CD4-positive, alpha-beta T cell treated with Interferon gamma for 1 hour (primary cell): Measurements from ENCODE around the gene CATSPERB.
"Not testable (repeated sequence)": the region's sequence is repeated elsewhere in the genome, so short reads cannot be mapped to it uniquely, and the experiment has no call there.

Experiments
- DNase-seq: peaks from one replicate; pipeline ENCODE4 v3.0.0-alpha.2; 2020

CATSPERB gene

GRCh38 chr14:91731986-91732385, at the start of gene CATSPERB:
TSS of gene CATSPERB (minus strand) at chr14:91732086. CDS start at chr14:91729479, 2,607 bp downstream.
- DNase-seq = no peak

- DNase-seq = no peak
These were observed 48.6 kb upstream of the CATSPERB start for GRCh38 chr14:91780452-91780851.

- DNase-seq = no peak
These were observed 46.3 kb upstream of the CATSPERB start for GRCh38 chr14:91778217-91778616.

- no peak for DNase-seq
These were observed 42.5 kb upstream of the CATSPERB start for GRCh38 chr14:91774140-91775096.

GRCh38 chr14:91770185-91770584, 38.3 kb upstream of the CATSPERB start:
- DNase-seq = no peak

- DNase-seq = no peak
These were observed 23.8 kb upstream of the CATSPERB start for GRCh38 chr14:91755570-91756295.

- no peak for DNase-seq
These were observed 22.9 kb upstream of the CATSPERB start for GRCh38 chr14:91754819-91755218.

- no peak for DNase-seq
These were observed 22.3 kb upstream of the CATSPERB start for GRCh38 chr14:91754185-91754584.

GRCh38 chr14:91753501-91754128, 21.7 kb upstream of the CATSPERB start:
- DNase-seq = no peak

GRCh38 chr14:91752961-91753360, 21.1 kb upstream of the CATSPERB start:
- no peak for DNase-seq

- DNase-seq = no peak
These were observed 19.8 kb upstream of the CATSPERB start for GRCh38 chr14:91751719-91752118.

- DNase-seq = no peak
These were observed 18.8 kb upstream of the CATSPERB start for GRCh38 chr14:91750634-91751198.

GRCh38 chr14:91749868-91750267, 18.0 kb upstream of the CATSPERB start:
- no peak for DNase-seq

GRCh38 chr14:91748049-91748448, 16.2 kb upstream of the CATSPERB start:
- DNase-seq = no peak

GRCh38 chr14:91745344-91745743, 13.5 kb upstream of the CATSPERB start:
- no peak for DNase-seq

- DNase-seq = no peak
These were observed 12.2 kb upstream of the CATSPERB start for GRCh38 chr14:91744068-91744480.

GRCh38 chr14:91743305-91743653, 11.4 kb upstream of the CATSPERB start:
- DNase-seq = no peak

GRCh38 chr14:91742621-91743304, 10.9 kb upstream of the CATSPERB start:
- no peak for DNase-seq

- DNase-seq = not testable (repeated sequence)
These were observed 8.0 kb upstream of the CATSPERB start for GRCh38 chr14:91739867-91740266.

- no peak for DNase-seq
These were observed 5.7 kb upstream of the CATSPERB start for GRCh38 chr14:91737619-91738018.

- no peak for DNase-seq
These were observed 1.1 kb upstream of the CATSPERB start for GRCh38 chr14:91732859-91733477.

GRCh38 chr14:91732439-91732838, 553 bp upstream of the CATSPERB start:
- no peak for DNase-seq
